Measurements from ENCODE around the gene IER5L.
A peak's percentile ranks its signal among the peaks of the same experiment; 100 is the strongest.

Gene IER5L

GRCh38 chr9:129202613-129203555 is 24.8 kb upstream of the IER5L start:
- Mint-ChIP-seq H3K4me3 (peak overlapping the region; percentile 81), H3K27me3 (ENCODE audit: low read depth, poor library complexity) (peaks cover 4% of the 10 kb centered on the region), H3K4me1 (peaks cover 39% of the 10 kb centered on the region), H3K9me3 (peaks cover 7% of the 10 kb centered on the region), H3K36me3 (ENCODE audit: low read depth) (no peaks in the 10 kb centered on the region), H3K27ac (no peak overlapping the region)
- DNase-seq = peak; percentile 93
- no peak for TF ChIP-seq CTCF (IDR thresholded peaks at IDR 0.05)

- TF ChIP-seq CTCF (IDR thresholded peaks at IDR 0.05) = no peak
- Mint-ChIP-seq H3K27me3 (ENCODE audit: low read depth, poor library complexity) (peaks cover 5% of the 10 kb centered on the region), H3K9me3 (peaks cover 7% of the 10 kb centered on the region), H3K4me3 (no peak overlapping the region), H3K36me3 (ENCODE audit: low read depth) (no peaks in the 10 kb centered on the region), H3K27ac (no peak overlapping the region), H3K4me1 (peaks cover 32% of the 10 kb centered on the region)
- no peak for DNase-seq
These were observed 23.8 kb upstream of the IER5L start for GRCh38 chr9:129201866-129202265.

GRCh38 chr9:129201289-129201688 is 23.2 kb upstream of the IER5L start:
- H3K27ac Mint-ChIP-seq = no peak overlapping the region
- H3K9me3 Mint-ChIP-seq = peaks cover 7% of the 10 kb centered on the region
- H3K36me3 Mint-ChIP-seq (ENCODE audit: low read depth) = no peaks in the 10 kb centered on the region
- DNase-seq = no peak
- no peak overlapping the region for H3K4me3 Mint-ChIP-seq
- no peak for TF ChIP-seq CTCF (IDR thresholded peaks at IDR 0.05)
- H3K4me1 Mint-ChIP-seq = peaks cover 28% of the 10 kb centered on the region
- H3K27me3 Mint-ChIP-seq (ENCODE audit: low read depth, poor library complexity) = peaks cover 8% of the 10 kb centered on the region

- no peak for TF ChIP-seq CTCF (IDR thresholded peaks at IDR 0.05)
- peaks cover 10% of the 10 kb centered on the region for H3K9me3 Mint-ChIP-seq
- no peak overlapping the region for H3K27ac Mint-ChIP-seq
- peaks cover 28% of the 10 kb centered on the region for H3K4me1 Mint-ChIP-seq
- no peak overlapping the region for H3K4me3 Mint-ChIP-seq
- no peak for DNase-seq
- H3K27me3 Mint-ChIP-seq (ENCODE audit: low read depth, poor library complexity) = peaks cover 8% of the 10 kb centered on the region
- H3K36me3 Mint-ChIP-seq (ENCODE audit: low read depth) = no peaks in the 10 kb centered on the region
These were observed 22.2 kb upstream of the IER5L start for GRCh38 chr9:129200255-129200654.

- H3K9me3 Mint-ChIP-seq = peaks cover 10% of the 10 kb centered on the region
- TF ChIP-seq CTCF (IDR thresholded peaks at IDR 0.05) = no peak
- H3K4me3 Mint-ChIP-seq = no peak overlapping the region
- H3K27ac Mint-ChIP-seq = no peak overlapping the region
- no peaks in the 10 kb centered on the region for H3K36me3 Mint-ChIP-seq (ENCODE audit: low read depth)
- H3K27me3 Mint-ChIP-seq (ENCODE audit: low read depth, poor library complexity) = peaks cover 13% of the 10 kb centered on the region
- DNase-seq = no peak
- peaks cover 33% of the 10 kb centered on the region for H3K4me1 Mint-ChIP-seq
These were observed 21.0 kb upstream of the IER5L start for GRCh38 chr9:129199044-129199435.
